ENCODE results near the gene POLR2E.

GRCh38 chr19:1101337-1101698, 6.1 kb upstream of the POLR2E start:
- TF ChIP-seq POLR2A (IDR thresholded peaks at IDR 0.05) (no peak), CTCF (IDR thresholded peaks at IDR 0.05) (no peak), EP300 (IDR thresholded peaks at IDR 0.05) (no peak)

Data from sigmoid colon (tissue), 4 donors.